Activated CD4-positive, alpha-beta T cell treated with anti-CD3 and anti-CD28 coated beads, Interleukin-2, amount 50 U/mL, for 24 hours (primary cell): ENCODE results near the gene TXNRD3.

Experiments
- DNase-seq, 2 donors: peaks; one replicate each; pipeline ENCODE4 v3.0.0-alpha.2; 2020; ENCODE audit warnings: low read depth in 1 of 2, low spot score in 1 of 2

The TXNRD3 gene

GRCh38 chr3:126654571-126655383 is at the start of gene TXNRD3:
Gene TXNRD3 (minus strand): TSS chr3:126655124.
- peak; percentile 51 to 67 for DNase-seq

- DNase-seq = peak; percentile 94 to 98
Measured at GRCh38 chr3:126703512-126704493, 48.9 kb upstream of the TXNRD3 start, which contains the start of gene CHCHD6. Gene CHCHD6 (plus strand): TSS chr3:126704240. CDS start chr3:126704313, 73 bp downstream.

- DNase-seq = no peak
Measured at GRCh38 chr3:126699011-126699410, 44.1 kb upstream of the TXNRD3 start.

- no peak for DNase-seq
Measured at GRCh38 chr3:126696701-126697267, 41.9 kb upstream of the TXNRD3 start.

GRCh38 chr3:126693921-126694320 is 39.0 kb upstream of the TXNRD3 start:
- no peak for DNase-seq

- DNase-seq = no peak
Measured at GRCh38 chr3:126692858-126693257, 37.9 kb upstream of the TXNRD3 start.

- no peak for DNase-seq
Measured at GRCh38 chr3:126691765-126692164, 36.8 kb upstream of the TXNRD3 start.

- DNase-seq = no peak
Measured at GRCh38 chr3:126685493-126685892, 30.6 kb upstream of the TXNRD3 start.

- no peak for DNase-seq
Measured at GRCh38 chr3:126685021-126685420, 30.1 kb upstream of the TXNRD3 start.

- no peak for DNase-seq
Measured at GRCh38 chr3:126684218-126684751, 29.4 kb upstream of the TXNRD3 start.

- no peak for DNase-seq
Measured at GRCh38 chr3:126683069-126683468, 28.1 kb upstream of the TXNRD3 start.

GRCh38 chr3:126682009-126682408 is 27.1 kb upstream of the TXNRD3 start:
- DNase-seq = no peak

GRCh38 chr3:126680667-126681055 is 25.7 kb upstream of the TXNRD3 start:
- no peak for DNase-seq

GRCh38 chr3:126679831-126680666 is 25.1 kb upstream of the TXNRD3 start:
- DNase-seq = no peak

- DNase-seq = peak; percentile 71 to 72
Measured at GRCh38 chr3:126679318-126679751, 24.4 kb upstream of the TXNRD3 start.

GRCh38 chr3:126678693-126679317 is 23.9 kb upstream of the TXNRD3 start:
- no peak for DNase-seq

GRCh38 chr3:126677862-126678503 is 23.1 kb upstream of the TXNRD3 start:
- no peak for DNase-seq

- no peak for DNase-seq
Measured at GRCh38 chr3:126676919-126677705, 22.2 kb upstream of the TXNRD3 start.
